PFSK-1 (cell line): ENCODE results near the gene FLII.

Experiments used
- FOXP2 ChIP-seq: optimal IDR thresholded peaks from 2 replicates; pipeline ENCODE3; 2011; ENCODE audit warnings: borderline replicate concordance, control low read depth, inconsistent platforms; ENCODE audit not compliant: insufficient read depth; ENCODE audit errors: extremely low read length, extremely low read depth
- POLR2AphosphoS5 ChIP-seq: IDR thresholded peaks from 2 replicates; pipeline ENCODE4 v1.6.1; 2012; ENCODE audit warnings: low read depth, mild to moderate bottlenecking, control low read depth, low read length, moderate library complexity
- REST ChIP-seq, 2 experiments: IDR thresholded peaks; 2 replicates each; pipeline versions ENCODE4 v1.6.1 to v1.8.0; 2011 to 2012; ENCODE audit warnings: low read depth in 2 of 2, low read length in 2 of 2, control low read depth in 1 of 2, inconsistent platforms in 1 of 2, mild to moderate bottlenecking in 1 of 2, moderate library complexity in 1 of 2; ENCODE audit not compliant: insufficient read depth in 1 of 2
- SIN3A ChIP-seq: IDR thresholded peaks from 2 replicates; pipeline ENCODE4 v1.6.1; 2012; ENCODE audit warnings: mild to moderate bottlenecking, low read length, moderate library complexity, borderline replicate concordance; ENCODE audit not compliant: insufficient read depth
- TAF1 ChIP-seq: IDR thresholded peaks from 2 replicates; pipeline ENCODE4 v1.6.1; 2012; ENCODE audit warnings: low read length, control low read depth, borderline replicate concordance; ENCODE audit not compliant: insufficient read depth

FLII gene

GRCh38 chr17:18261659-18262058 is 3.1 kb upstream of the FLII start:
- TF ChIP-seq REST (IDR thresholded peaks at IDR 0.05; ENCODE audit: insufficient read depth in 1 of 2, low read depth in 2 of 2, low read length in 2 of 2) (no peak), TAF1 (no peak), FOXP2 (no peak), SIN3A (no peak), POLR2AphosphoS5 (no peak)

DNA sequence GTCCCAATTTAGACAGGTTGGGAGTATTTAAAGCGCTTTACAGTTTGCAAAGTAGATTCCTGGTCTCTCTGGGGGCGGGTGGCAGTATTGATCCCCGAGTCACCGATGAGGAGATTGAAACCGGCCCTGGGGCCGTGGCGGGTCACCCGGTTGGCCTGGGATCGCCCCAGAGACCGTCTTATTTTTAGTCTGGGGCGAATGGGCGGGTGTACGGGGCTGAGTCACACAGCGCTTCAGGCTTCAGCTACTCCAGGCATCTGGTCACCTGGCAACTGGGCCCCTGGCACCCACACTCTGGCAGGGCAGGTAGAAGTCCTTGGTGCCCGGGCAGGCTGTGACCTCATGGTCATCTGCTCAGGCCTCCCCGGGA is 2.6 kb upstream of the FLII start:
- TF ChIP-seq FOXP2 (no peak), TAF1 (no peak), POLR2AphosphoS5 (no peak), REST (IDR thresholded peaks at IDR 0.05; ENCODE audit: insufficient read depth in 1 of 2, low read depth in 2 of 2, low read length in 2 of 2) (no peak), SIN3A (no peak)

GRCh38 chr17:18260332-18261145 is 2.0 kb upstream of the FLII start, which contains the start of gene MIEF2:
TSS of gene MIEF2 (plus strand) at chr17:18260662. CDS start at chr17:18262721, 2,059 bp downstream.
- TF ChIP-seq REST (IDR thresholded peaks at IDR 0.05; ENCODE audit: insufficient read depth in 1 of 2, low read depth in 2 of 2, low read length in 2 of 2) (no peak), POLR2AphosphoS5 (no peak), FOXP2 (peak; percentile 21), SIN3A (peak; percentile 22; the same call in 1 of the 2 replicates), TAF1 (no peak)

DNA sequence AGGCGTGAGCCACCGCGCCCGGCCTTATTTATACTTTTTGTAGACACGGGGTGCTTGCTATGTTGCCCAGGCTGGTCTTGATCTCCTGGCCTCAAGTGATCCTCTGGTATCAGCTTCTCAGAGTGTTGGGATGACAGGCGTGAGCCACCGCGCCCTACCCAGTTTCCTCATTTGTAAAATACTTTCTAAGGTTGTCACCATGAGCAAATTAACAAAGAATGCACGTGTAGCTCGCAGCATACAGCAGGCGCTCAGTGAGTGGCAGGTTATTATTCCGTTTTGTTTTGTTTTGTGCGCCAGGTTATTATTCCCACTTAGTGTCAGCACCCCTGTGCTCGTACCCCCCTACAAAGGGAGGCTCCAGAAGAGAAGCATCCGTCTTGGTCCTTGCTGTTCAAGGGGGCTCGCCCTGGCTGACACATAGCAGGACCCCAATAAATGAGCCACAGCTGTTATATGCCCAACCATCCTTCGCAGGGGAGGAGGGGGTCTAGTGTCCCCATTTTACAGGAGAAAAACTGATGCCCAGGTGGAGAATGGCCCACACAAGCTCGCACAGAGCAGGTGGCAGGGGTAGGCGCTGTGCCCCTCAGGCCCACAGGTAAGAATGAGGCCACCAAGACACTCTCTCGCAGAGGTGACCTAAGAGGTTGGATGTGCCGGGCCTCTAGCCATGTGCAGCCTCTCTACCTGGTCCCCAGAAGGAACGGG is 1.2 kb upstream of the FLII start:
- TF ChIP-seq POLR2AphosphoS5 (no peak), REST (IDR thresholded peaks at IDR 0.05; ENCODE audit: insufficient read depth in 1 of 2, low read depth in 2 of 2, low read length in 2 of 2) (no peak), TAF1 (no peak), SIN3A (no peak), FOXP2 (no peak)
